Measurements from ENCODE around the gene PCIF1. TPM values are rescaled to one million over a fixed set of nuclear protein-coding genes. Genes with fewer than 3 reads are reported as not detected.
"Not testable (repeated sequence)": the region's sequence is repeated elsewhere in the genome, so short reads cannot be mapped to it uniquely, and the experiment has no call there.

Gene PCIF1
- total RNA-seq, 1 experiment from 2014 or later, result 35.3 TPM

DNA sequence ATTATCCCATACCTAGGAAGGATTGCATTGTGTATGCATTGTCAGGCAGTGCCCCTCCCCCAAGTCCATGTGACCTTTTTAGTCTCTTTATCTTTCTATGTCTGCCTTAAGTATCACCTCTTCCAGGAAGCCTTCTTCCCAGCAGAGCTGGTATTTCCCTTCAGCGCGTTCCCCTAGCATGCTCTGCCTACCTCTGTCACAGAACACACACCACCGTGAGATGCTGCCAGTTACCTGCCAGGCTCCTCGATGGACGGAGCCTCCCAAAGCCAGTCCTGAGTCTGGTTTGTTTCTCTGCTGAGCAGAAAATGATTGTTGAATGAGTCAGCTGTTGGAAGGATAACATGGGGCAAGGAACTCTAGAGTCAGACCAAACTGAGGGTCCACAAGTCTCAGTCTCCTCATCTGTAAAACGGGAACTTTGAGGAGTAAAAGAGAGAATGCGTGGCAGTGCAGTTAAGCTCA, 48.8 kb downstream of the PCIF1 start:
- no peaks in the 10 kb centered on the region; the same call in 1 of the 2 replicates for H3K4me1 ChIP-seq (replicated peaks; ENCODE audit: insufficient read depth)
- 0 out of 2 replicates have a peak overlapping the region, but pooled peaks have one; percentile 12 for H3K4me2 ChIP-seq
- ChIA-PET CTCF (no interaction called here), POLR2A (ENCODE audit: unreplicated experiment) (no interaction called here)
- H3K9me3 ChIP-seq (ENCODE audit: insufficient read depth, low read depth), result no peaks in the 10 kb centered on the region
- H2AFZ ChIP-seq, result no peak overlapping the region
- no peak overlapping the region for H3K4me3 ChIP-seq
- peaks cover 5% of the 10 kb centered on the region; the same call in 1 of the 2 replicates for H3F3A ChIP-seq (ENCODE audit: insufficient read depth, low read depth)
- no peaks in the 10 kb centered on the region for H4K20me1 ChIP-seq (ENCODE audit: insufficient read depth)
- TF ChIP-seq, protein P1, sequence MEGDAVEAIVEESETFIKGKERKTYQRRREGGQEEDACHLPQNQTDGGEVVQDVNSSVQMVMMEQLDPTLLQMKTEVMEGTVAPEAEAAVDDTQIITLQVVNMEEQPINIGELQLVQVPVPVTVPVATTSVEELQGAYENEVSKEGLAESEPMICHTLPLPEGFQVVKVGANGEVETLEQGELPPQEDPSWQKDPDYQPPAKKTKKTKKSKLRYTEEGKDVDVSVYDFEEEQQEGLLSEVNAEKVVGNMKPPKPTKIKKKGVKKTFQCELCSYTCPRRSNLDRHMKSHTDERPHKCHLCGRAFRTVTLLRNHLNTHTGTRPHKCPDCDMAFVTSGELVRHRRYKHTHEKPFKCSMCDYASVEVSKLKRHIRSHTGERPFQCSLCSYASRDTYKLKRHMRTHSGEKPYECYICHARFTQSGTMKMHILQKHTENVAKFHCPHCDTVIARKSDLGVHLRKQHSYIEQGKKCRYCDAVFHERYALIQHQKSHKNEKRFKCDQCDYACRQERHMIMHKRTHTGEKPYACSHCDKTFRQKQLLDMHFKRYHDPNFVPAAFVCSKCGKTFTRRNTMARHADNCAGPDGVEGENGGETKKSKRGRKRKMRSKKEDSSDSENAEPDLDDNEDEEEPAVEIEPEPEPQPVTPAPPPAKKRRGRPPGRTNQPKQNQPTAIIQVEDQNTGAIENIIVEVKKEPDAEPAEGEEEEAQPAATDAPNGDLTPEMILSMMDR (conservative IDR thresholded peaks at IDR 0.05), result no peak
- H3K27ac ChIP-seq, result no peak overlapping the region
- H3K36me3 ChIP-seq (ENCODE audit: low read depth), result no peaks in the 10 kb centered on the region
- no peaks in the 10 kb centered on the region for H3K79me2 ChIP-seq (ENCODE audit: low read depth)
- H3K27me3 ChIP-seq (ENCODE audit: insufficient read depth, low read depth), result no peaks in the 10 kb centered on the region
- intact Hi-C loops (cut with micrococcal nuclease; ENCODE audit: unreplicated experiment), result no loop called here
- DNase-seq, result no peak
- no TSS peak for BruUV-seq (replicated peaks)
- H3K9me2 ChIP-seq (ENCODE audit: insufficient read depth), result no peaks in the 10 kb centered on the region

DNA sequence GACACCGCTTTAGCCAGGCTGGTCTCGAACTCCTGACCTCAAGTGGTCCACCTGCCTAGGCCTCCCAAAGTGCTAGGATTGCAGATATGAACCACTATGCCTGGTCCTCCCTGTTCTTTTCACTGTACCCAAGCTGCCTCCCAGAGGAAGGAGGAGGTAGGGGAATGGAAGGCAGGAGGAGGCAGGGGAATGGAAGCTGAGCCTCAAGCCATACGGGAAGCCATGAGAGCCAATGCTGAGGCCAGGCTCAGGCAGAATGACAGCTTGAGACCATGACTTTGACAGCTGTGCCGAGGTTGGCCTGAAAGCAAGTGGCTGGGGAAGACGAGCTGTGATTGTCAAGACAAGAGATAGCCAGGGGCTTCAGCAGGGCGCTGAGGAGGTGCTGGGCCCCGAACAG, 51.1 kb downstream of the PCIF1 start:
- H3K9me2 ChIP-seq (ENCODE audit: insufficient read depth), result no peaks in the 10 kb centered on the region
- no peak overlapping the region for H3K4me3 ChIP-seq
- no peak for DNase-seq
- no peak overlapping the region for H3K4me2 ChIP-seq
- no peak overlapping the region for H2AFZ ChIP-seq
- no peaks in the 10 kb centered on the region for H4K20me1 ChIP-seq (ENCODE audit: insufficient read depth)
- no TSS peak for BruUV-seq (replicated peaks)
- TF ChIP-seq, protein P1 (conservative IDR thresholded peaks at IDR 0.05), result no peak
- no peak for TF ChIP-seq EZH2 (IDR thresholded peaks at IDR 0.05; ENCODE audit: low read depth)
- H3K4me1 ChIP-seq (replicated peaks; ENCODE audit: insufficient read depth), result no peaks in the 10 kb centered on the region; the same call in 1 of the 2 replicates
- POLR2A ChIA-PET (ENCODE audit: unreplicated experiment), result interaction anchor here (0.7 kb wide), 1 partner anchor 13 kb away, joined by 5 read pairs; the partner anchor contains the start of gene ZNF335
- CTCF ChIA-PET, result interaction anchor here (0.7 to 2.6 kb wide), 4 partner anchors 16 to 215 kb away, joined by 3 to 15 read pairs (median 4); no protein-coding TSS in a partner anchor
- H3K27me3 ChIP-seq (ENCODE audit: insufficient read depth, low read depth), result no peaks in the 10 kb centered on the region
- H3K79me2 ChIP-seq (ENCODE audit: low read depth), result no peaks in the 10 kb centered on the region
- intact Hi-C loops (cut with micrococcal nuclease; ENCODE audit: unreplicated experiment), result no loop called here
- H3K36me3 ChIP-seq (ENCODE audit: low read depth), result no peaks in the 10 kb centered on the region
- H3F3A ChIP-seq (ENCODE audit: insufficient read depth, low read depth), result peaks cover 5% of the 10 kb centered on the region; the same call in 1 of the 2 replicates
- H3K9me3 ChIP-seq (ENCODE audit: insufficient read depth, low read depth), result no peaks in the 10 kb centered on the region
- no peak overlapping the region for H3K27ac ChIP-seq

- no peaks in the 10 kb centered on the region for H4K20me1 ChIP-seq (ENCODE audit: insufficient read depth)
- TF ChIP-seq EZH2 (IDR thresholded peaks at IDR 0.05; ENCODE audit: low read depth), result no peak
- TF ChIP-seq, protein P1 (conservative IDR thresholded peaks at IDR 0.05), result peak; percentile 93
- intact Hi-C loops (cut with micrococcal nuclease; ENCODE audit: unreplicated experiment), result loop anchor here (1.0 kb wide), 2 partner anchors 27 to 102 kb away; partner anchors contain the start of gene NCOA5
- CTCF ChIA-PET, result interaction anchor here (0.6 to 2.6 kb wide), 7 partner anchors 12 to 204 kb away, joined by 3 to 15 read pairs (median 3); no protein-coding TSS in a partner anchor
- POLR2A ChIA-PET (ENCODE audit: unreplicated experiment), result interaction anchor here (0.6 kb wide), 2 partner anchors 56 to 206 kb away, joined by 6 to 8 read pairs; no protein-coding TSS in a partner anchor
- no peak overlapping the region for H3K4me2 ChIP-seq
- H2AFZ ChIP-seq, result no peak overlapping the region
- DNase-seq, result peak; percentile 60 to 85
- no peak overlapping the region for H3K27ac ChIP-seq
- H3F3A ChIP-seq (ENCODE audit: insufficient read depth, low read depth), result peaks cover 5% of the 10 kb centered on the region; the same call in 1 of the 2 replicates
- H3K4me1 ChIP-seq (replicated peaks; ENCODE audit: insufficient read depth), result peaks cover 5% of the 10 kb centered on the region
- H3K9me2 ChIP-seq (ENCODE audit: insufficient read depth), result no peaks in the 10 kb centered on the region
- H3K36me3 ChIP-seq (ENCODE audit: low read depth), result no peaks in the 10 kb centered on the region
- no TSS peak for BruUV-seq (replicated peaks)
- no peak overlapping the region for H3K4me3 ChIP-seq
- H3K79me2 ChIP-seq (ENCODE audit: low read depth), result no peaks in the 10 kb centered on the region
- no peaks in the 10 kb centered on the region for H3K9me3 ChIP-seq (ENCODE audit: insufficient read depth, low read depth)
- no peaks in the 10 kb centered on the region for H3K27me3 ChIP-seq (ENCODE audit: insufficient read depth, low read depth)
Observed at GRCh38 chr20:45987108-45987780, 52.8 kb downstream of the PCIF1 start.

- intact Hi-C loops (cut with micrococcal nuclease; ENCODE audit: unreplicated experiment); H3K9me2 ChIP-seq (ENCODE audit: insufficient read depth); POLR2A ChIA-PET (ENCODE audit: unreplicated experiment); H3K27ac ChIP-seq; H3K9me3 ChIP-seq (ENCODE audit: insufficient read depth, low read depth); H3K4me2 ChIP-seq; H4K20me1 ChIP-seq (ENCODE audit: insufficient read depth); BruUV-seq (replicated peaks); DNase-seq; H3K36me3 ChIP-seq (ENCODE audit: low read depth); H2AFZ ChIP-seq; H3K27me3 ChIP-seq (ENCODE audit: insufficient read depth, low read depth); H3K4me3 ChIP-seq; H3K79me2 ChIP-seq (ENCODE audit: low read depth): not testable (repeated sequence)
- H3F3A ChIP-seq (ENCODE audit: insufficient read depth, low read depth), result peaks cover 13% of the 10 kb centered on the region
- peaks cover 19% of the 10 kb centered on the region for H3K4me1 ChIP-seq (replicated peaks; ENCODE audit: insufficient read depth)
- CTCF ChIA-PET, result interaction anchor here (0.6 to 0.7 kb wide), 3 partner anchors 8 to 697 kb away, joined by 3 to 7 read pairs (median 6); no protein-coding TSS in a partner anchor
Observed at GRCh38 chr20:45988830-45989229, 54.3 kb downstream of the PCIF1 start.
